GM18868 (cell line): ENCODE data around the gene ADAMTS2.

Experiments used
- ATAC-seq: cut with Tn5 transposase; IDR thresholded peaks from one replicate; pipeline ENCODE4 v1.9.1; 2021; ENCODE audit warnings: mild to moderate bottlenecking, moderate library complexity; ENCODE audit not compliant: unreplicated experiment

ADAMTS2 gene

DNA sequence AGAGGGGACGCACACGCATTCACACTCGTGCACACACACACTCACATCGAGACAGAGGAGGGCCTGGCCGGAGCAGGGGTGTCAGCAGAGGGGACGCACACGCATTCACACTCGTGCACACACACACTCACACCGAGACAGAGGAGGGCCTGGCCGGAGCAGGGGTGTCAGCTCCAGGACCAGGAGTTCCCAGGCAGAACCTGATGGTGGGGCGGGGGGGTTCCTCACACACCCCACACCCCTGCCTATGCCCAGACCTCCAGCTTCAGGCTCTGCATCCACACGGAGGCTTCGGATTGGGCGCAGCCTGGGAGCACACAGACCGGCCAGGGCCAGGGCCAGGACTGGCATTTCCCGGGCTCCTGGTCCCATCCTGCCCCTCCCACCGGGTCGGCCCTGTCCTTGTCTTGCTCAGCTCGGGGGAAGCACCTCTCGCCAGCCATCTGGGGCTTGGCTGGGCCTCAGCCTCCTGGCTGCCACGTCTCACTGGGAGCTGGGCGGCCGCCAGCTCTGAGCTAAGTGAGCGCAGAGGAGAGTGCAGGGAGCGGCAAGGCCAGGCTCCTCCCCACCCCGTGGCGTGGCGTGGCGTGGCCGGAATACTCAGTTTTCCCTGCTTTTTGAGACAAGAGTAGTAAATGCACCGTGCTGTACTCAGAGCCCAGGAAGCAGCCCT is 31.3 kb downstream of the ADAMTS2 start:
- no peak for ATAC-seq

- ATAC-seq: no peak
Measured at GRCh38 chr5:179312557-179313235, 32.6 kb downstream of the ADAMTS2 start.

GRCh38 chr5:179311581-179311980 is 33.7 kb downstream of the ADAMTS2 start:
- ATAC-seq: no peak

GRCh38 chr5:179311091-179311470 is 34.2 kb downstream of the ADAMTS2 start:
- ATAC-seq: no peak

DNA sequence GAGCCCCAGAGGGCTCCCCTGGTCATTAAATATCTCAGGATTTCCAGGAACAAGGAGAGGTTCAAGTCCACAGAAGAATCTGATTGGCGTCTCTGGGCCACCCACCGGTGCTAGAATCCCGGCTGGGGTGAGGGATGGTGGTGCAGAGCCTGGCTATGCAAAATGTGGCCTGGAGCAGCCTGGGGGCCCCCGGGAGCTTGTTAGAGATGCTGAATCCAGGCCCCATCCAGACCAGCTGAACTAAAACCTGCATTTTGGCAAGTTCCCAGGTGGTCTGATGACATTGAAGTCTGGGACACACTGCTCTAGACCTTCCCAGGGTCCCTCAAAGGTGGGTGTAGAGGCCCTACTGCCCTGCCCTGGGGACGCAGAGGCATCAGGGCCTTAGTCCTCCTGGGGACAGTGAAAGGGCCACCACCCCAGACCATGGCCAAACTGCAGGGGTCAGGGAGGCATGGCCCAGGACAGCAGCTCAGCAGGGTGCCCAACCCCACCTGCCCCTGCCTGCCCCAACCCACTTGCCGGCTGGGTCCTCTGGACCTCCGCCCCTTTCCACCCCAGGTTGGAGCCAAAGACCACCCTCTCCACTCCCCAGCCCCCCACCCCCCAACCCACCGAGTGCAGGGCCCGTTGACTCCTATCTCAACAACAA is 34.7 kb downstream of the ADAMTS2 start:
- no peak for ATAC-seq

DNA sequence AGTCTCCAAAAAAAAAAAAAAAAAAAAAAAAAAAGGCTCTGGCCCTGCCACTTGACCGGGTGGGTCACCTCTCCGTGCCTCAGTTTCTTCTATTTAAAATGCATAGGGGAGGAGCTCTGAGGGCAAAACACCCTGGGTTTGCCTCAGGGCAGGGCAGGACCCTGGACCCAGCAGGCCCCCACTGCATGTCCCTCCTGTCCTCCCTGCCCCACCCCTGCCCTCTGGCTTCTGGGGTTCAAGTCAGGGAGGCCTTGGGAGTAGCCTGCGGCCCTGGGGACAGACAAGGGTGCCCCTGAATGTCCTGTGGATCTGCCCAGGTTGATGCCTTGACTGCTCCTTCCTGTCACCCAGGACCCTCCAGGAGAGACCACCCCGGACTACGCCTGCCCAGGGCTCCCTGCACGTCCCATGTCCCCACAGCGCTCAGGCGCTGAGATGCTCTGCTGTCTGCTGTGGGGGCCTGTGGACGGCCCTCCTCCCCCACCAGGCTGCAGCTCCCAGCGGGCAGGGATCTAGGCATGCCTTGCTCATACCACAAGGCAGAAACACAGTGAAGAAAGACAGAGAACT is 35.4 kb downstream of the ADAMTS2 start:
- no peak for ATAC-seq

DNA sequence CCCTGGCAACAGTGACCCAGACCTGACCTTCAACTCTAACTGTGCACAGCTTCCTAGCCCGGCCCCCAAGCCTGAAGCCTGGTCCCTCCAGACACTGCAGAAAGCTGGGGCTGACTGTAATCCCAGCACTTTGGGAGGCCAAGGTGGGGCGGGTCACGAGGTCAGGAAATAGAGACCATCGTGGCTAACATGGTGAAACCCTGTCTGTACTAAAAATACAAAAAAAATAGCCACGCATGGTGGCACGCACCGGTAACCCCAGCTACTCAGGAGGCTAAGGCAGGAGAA is 35.9 kb downstream of the ADAMTS2 start:
- no peak for ATAC-seq

GRCh38 chr5:179308563-179309382 is 36.5 kb downstream of the ADAMTS2 start:
- ATAC-seq: no peak

GRCh38 chr5:179307931-179308471 is 37.3 kb downstream of the ADAMTS2 start:
- ATAC-seq: no peak

DNA sequence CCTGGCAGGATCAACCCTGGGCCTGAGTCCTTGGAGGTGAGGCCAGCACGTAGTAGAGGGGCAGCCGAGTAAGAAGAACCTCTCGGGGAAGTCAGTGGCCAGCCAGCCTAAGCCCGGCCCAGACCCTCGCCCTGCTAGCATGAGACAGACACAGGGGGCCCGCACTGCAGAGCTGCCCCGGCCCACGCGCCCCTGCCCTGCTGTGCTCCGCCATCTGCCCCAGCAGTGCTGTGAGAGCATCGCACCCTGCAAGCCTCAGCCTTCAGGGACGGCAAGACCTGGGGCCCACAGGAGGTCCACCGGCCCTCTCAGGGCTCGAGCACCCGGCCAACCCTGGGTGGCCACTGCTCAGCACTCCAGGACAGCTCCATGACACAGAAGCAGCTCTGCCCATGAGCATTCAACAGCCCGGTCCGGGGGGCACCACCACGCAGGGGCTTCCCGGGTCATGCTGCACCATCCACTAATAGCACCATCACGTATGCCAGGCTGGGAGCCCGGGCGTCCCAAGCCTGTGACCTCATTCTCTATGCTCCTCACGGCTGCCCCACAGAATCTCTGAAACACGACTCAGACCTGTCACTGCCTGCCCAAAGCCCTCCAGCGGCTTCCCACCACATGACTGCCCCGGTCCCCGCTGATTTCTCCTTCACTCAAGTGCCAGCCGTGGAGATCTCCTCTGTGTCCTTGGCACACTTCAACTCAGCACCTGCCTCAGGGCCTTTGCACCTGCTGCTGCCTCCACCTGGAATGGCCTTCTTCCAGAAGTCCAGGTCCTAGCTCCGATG is 38.1 kb downstream of the ADAMTS2 start:
- no peak for ATAC-seq

- no peak for ATAC-seq
Measured at GRCh38 chr5:179306191-179307012, 38.9 kb downstream of the ADAMTS2 start.

DNA sequence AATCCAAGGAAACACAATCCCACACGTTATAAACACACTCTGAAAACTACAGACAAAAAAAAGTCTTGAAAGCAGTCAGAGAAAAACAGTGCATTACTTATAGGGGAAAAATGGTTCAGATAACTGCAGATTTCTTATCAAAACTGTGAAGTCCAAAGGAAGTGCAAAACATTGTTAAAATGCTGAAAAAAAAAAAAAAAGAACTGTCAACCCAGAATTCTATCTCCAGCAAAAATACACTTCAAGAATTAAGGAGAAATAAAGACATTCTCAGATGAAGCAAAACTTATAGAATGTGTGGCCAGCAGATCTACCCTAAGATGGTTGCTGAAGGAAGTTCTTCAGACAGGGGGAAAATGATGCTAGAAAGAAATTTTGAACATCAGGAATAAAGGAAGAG is 40.4 kb downstream of the ADAMTS2 start:
- ATAC-seq: no peak

GRCh38 chr5:179304466-179304865 is 40.8 kb downstream of the ADAMTS2 start:
- ATAC-seq: no peak

DNA sequence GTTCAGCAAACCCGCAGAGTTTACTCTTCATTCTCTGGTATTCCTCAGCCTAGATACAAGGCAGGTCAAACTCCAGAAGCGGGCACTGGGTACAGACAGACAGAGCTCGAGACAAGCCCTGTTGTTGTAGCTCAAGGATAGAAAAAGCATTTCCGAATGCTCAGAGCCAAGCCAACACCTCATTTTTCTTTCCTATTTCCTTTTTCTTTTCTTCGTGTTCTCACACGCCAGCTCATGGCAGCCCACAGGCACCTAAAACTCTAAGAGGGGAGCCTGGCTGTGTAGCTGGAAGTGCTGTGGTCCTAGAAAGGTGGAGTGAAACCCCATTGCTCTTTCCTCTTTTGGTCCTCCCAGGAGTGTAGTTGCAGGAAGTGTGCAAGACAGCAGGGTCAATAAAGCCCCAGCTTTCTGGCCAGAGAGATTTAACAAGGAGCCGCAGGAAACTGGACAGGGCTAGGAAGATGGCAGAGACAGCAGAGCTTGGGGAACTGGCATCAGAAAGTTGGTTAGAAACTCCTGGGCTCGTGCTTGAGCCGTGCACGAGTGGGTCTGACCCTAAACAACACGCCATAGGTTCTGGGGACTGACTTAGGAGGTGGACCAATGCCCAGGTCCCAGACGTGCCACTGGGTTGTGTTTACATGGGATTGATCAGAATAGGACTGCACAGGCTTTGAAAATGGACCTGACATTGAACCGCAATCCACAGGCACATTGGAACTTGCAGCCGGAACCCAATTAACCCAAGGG is 41.6 kb downstream of the ADAMTS2 start:
- ATAC-seq: no peak

- ATAC-seq: no peak
Measured at GRCh38 chr5:179302499-179303185, 42.6 kb downstream of the ADAMTS2 start.

DNA sequence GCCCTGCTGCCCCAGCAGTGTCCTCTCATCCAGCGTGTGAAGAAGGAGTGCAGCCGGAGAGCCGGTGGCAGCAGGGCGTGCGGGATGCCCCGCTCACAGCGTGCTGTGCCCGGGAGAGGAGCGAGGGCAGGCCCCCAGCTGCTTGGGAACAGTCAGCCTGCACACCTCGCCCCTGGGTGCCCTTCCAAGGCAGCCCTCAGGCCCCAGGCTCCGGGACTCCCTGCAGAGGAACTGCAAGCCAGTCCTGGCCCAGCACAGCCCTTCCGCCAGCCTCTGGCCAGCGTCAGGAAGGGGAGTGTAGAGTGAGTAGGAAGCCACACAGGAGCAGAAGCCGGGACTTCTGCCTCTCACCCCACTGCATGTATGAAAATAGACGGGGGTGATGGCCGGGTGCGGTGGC is 43.5 kb downstream of the ADAMTS2 start:
- ATAC-seq: no peak

- no peak for ATAC-seq
Measured at GRCh38 chr5:179301376-179301775, 43.9 kb downstream of the ADAMTS2 start.

DNA sequence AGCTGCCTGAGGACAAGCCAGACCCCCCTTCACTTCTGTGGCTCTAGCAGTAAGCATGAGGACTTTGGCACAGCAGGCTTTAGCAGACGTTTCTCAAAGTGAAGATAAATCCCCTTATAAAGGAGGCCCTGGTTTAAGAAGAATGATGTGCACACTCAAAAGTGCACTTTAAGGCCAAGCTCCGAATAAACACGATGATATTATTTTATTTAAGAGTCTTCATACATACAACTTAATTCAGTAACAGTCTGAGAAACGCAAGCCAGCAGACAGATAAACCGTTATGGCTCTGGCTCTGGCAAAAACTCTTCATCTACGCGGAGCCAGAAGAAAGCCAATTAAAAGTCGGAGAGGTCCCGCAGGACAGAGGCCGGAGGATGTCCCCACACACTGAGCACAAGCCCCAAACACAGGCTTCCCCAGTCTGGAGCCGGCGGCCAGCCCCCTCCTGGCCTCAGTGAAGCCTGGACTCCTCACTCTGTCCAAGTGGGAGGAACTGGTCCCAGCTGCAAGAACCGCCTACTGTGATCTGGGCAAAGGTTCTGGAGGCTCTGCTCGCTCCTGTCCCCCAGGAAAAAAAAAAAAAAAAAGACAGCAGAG is 44.6 kb downstream of the ADAMTS2 start:
- no peak for ATAC-seq
